WERI-Rb-1 (cell line): ENCODE data around the gene CACNA1A.
"Not testable (repeated sequence)": the region's sequence is repeated elsewhere in the genome, so short reads cannot be mapped to it uniquely, and the experiment has no call there.

ENCODE experiments used
- DNase-seq: peaks from one replicate; pipeline ENCODE4 v3.0.0-alpha.2; 2020
- H3K27ac ChIP-seq: fragments of 250-450 bp; sonication (Bioruptor Pico); 2 replicates; pipeline ENCODE4 v1.5.1; 2020; ENCODE audit warnings: mild to moderate bottlenecking, moderate library complexity
- H3K27me3 ChIP-seq: fragments of 250-450 bp; sonication (Bioruptor Pico); 2 replicates; pipeline ENCODE4 v1.5.1; 2021; ENCODE audit warnings: mild to moderate bottlenecking, low read depth, moderate library complexity; ENCODE audit not compliant: insufficient read depth, severe bottlenecking
- H3K36me3 ChIP-seq: fragments of 250-450 bp; sonication (Bioruptor Pico); 2 replicates; pipeline ENCODE4 v1.5.1; 2020; ENCODE audit warnings: mild to moderate bottlenecking, moderate library complexity
- H3K4me3 ChIP-seq: 2 replicates; pipeline ENCODE4 v1.5.1; 2011; ENCODE audit warnings: low read depth, mild to moderate bottlenecking, control low read depth, low read length
- H3K9me3 ChIP-seq: fragments of 250-450 bp; sonication (Bioruptor Pico); 2 replicates; pipeline ENCODE4 v1.5.1; 2021; ENCODE audit warnings: mild to moderate bottlenecking, moderate library complexity; ENCODE audit not compliant: severe bottlenecking
- CTCF ChIP-seq: IDR thresholded peaks from 2 replicates; pipeline ENCODE4 v1.5.1; 2011; ENCODE audit warnings: low read depth, mild to moderate bottlenecking, control low read depth, inconsistent platforms, low read length

Gene CACNA1A

GRCh38 chr19:13189600-13189999 is 316.7 kb downstream of the CACNA1A start:
- Histone ChIP-seq H3K9me3 (no peaks in the 10 kb centered on the region), H3K27me3 (no peaks in the 10 kb centered on the region), H3K4me3 (no peak overlapping the region), H3K27ac (no peak overlapping the region), H3K36me3 (no peaks in the 10 kb centered on the region)
- TF ChIP-seq CTCF: no peak
- no peak for DNase-seq

GRCh38 chr19:13187419-13187818 is 318.9 kb downstream of the CACNA1A start:
- H3K36me3 ChIP-seq: no peaks in the 10 kb centered on the region
- H3K27me3 ChIP-seq: no peaks in the 10 kb centered on the region
- no peak for TF ChIP-seq CTCF
- H3K27ac ChIP-seq: no peak overlapping the region
- H3K9me3 ChIP-seq: no peaks in the 10 kb centered on the region
- no peak overlapping the region for H3K4me3 ChIP-seq
- DNase-seq: no peak

GRCh38 chr19:13186688-13187087 is 319.6 kb downstream of the CACNA1A start:
- not testable (repeated sequence) for H3K27ac ChIP-seq, H3K4me3 ChIP-seq, H3K9me3 ChIP-seq, DNase-seq, H3K27me3 ChIP-seq, H3K36me3 ChIP-seq

DNA sequence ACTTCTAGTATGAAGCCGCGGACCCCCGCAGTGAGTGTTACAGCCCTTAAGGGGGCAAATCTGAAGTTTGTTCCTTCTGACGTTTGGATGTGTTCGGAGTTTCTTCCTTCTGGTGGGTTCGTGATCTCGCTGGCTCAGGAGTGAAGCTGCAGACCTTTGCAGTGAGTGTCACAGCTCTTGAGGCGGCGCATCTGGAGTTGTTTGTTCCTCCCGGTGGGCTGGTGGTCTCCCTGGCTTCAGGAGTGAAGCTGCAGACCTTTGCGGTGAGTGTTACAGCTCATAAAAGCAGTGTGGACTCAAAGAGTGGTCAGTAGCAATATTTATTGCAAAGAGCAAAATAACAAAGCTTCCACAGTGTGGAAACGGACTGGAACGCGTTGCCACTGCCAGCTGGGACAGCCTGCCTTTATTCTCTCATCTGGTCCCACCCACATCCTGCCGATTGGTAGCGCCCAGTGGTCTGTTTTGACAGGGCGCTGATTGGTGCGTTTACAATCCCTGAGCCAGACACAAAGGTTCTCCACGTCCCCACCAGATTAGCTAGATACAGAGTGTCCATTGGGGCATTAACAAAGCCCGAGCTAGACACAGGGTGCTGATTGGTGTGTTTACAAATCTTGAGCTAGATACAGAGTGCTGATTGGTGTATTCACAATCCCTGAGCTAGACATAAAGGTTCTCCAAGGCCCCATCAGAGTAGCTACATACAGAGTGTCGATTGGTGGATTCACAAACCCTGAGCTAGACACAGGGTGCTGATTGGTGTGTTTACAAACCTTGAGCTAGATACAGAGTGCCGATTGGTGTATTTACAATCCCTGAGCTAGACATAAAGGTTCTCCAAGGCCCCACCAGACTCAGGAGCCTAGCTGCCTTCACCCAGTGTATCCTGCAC is 320.3 kb downstream of the CACNA1A start:
- H3K9me3 ChIP-seq, H3K27ac ChIP-seq, H3K27me3 ChIP-seq, DNase-seq, H3K4me3 ChIP-seq, H3K36me3 ChIP-seq: not testable (repeated sequence)

- not testable (repeated sequence) for H3K27ac ChIP-seq, H3K4me3 ChIP-seq, H3K27me3 ChIP-seq
Observed at GRCh38 chr19:13184926-13185325, 321.4 kb downstream of the CACNA1A start.

DNA sequence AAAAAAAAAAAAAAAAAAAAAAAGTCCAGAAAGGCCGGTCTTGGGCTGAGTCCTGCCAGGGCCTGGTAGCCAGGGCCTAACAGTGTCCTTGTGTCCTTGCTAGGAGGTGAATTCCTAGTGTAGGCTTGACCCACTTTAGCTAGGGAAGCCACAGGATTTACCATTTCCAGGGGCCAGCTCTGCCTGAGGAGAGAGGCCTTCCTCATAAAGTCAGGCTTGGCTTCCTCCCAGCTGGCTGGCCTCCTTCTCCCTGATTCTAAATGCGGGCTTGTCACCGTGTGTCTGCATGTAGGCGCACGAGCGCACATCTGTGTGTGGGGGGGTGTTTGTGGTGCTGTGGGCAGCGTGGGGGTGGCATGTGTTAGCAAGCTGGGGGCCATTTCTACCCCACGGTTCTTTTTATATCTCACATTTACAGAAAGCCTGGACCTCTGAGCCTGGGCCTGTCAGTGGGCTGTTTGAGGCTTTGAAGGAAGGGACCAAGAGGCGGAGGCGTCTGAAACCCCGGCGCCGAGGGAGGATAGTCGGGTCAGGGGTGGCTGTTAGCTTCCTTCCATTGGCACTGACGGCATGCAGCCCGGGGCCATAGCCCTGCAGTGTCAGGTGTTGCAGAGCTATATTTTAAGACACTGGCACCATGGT is 324.4 kb downstream of the CACNA1A start:
- Histone ChIP-seq H3K36me3 (no peaks in the 10 kb centered on the region), H3K27ac (no peak overlapping the region), H3K27me3 (no peaks in the 10 kb centered on the region), H3K4me3 (no peak overlapping the region), H3K9me3 (no peaks in the 10 kb centered on the region)
- TF ChIP-seq CTCF: no peak
- DNase-seq: no peak

More at GRCh38 chr19:13184926-13185325, 321.4 kb downstream of the CACNA1A start:
- H3K9me3 ChIP-seq, H3K36me3 ChIP-seq, DNase-seq: not testable (repeated sequence)

GRCh38 chr19:13178291-13178690 is 328.0 kb downstream of the CACNA1A start:
- H3K9me3 ChIP-seq, H3K27me3 ChIP-seq, H3K4me3 ChIP-seq, DNase-seq, H3K36me3 ChIP-seq, H3K27ac ChIP-seq: not testable (repeated sequence)

DNA sequence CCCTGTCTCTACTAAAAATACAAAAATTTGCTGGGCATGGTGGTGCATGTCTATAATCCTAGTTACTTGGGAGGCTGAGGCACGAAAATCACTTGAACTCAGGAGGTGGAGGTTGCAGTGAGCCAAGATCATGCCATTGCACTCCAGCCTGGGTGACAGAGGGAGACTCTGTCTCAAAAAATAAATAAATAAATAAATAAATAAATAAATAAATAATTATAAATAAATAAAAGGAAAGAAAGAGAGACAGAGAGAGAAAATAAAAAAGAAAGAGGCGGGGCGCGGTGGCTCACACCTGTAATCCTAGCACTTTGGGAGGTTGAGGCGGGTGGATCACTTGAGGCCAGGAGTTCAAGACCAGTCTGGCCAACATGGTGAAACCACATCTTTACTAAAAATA is 328.7 kb downstream of the CACNA1A start:
- H3K4me3 ChIP-seq, H3K27ac ChIP-seq, H3K36me3 ChIP-seq, H3K9me3 ChIP-seq, DNase-seq, H3K27me3 ChIP-seq: not testable (repeated sequence)
